Left lung (tissue), 10 donors: ENCODE measurements around the gene RSPH6A. TPM values are rescaled to one million over a fixed set of nuclear protein-coding genes. Genes with fewer than 3 reads are reported as not detected.

Source experiments
- ATAC-seq: fragments of 200-7000 bp; cut with Tn5 transposase; one replicate; pipeline ENCODE4 v1.9.1; 2020; ENCODE audit warnings: moderate library complexity
- DNase-seq, 4 donors: peaks; one replicate each; pipeline ENCODE4 v3.0.0-alpha.2; 2013 to 2020
- H3K27ac ChIP-seq, 2 donors: fragments of 200-600 bp; sonication (generic) in 1 of 2; one replicate each; pipeline versions ENCODE4 v1.5.0 to v1.8.0; 2020 to 2021
- H3K27me3 ChIP-seq, 2 donors: fragments of 200-600 bp; sonication (generic) in 1 of 2; one replicate each; pipeline versions ENCODE4 v1.5.0 to v1.8.0; 2020 to 2021
- H3K36me3 ChIP-seq, 2 donors: fragments of 200-600 bp; sonication (generic) in 1 of 2; one replicate each; pipeline versions ENCODE4 v1.5.0 to v1.8.0; 2020 to 2021
- H3K4me1 ChIP-seq, 2 donors: fragments of 200-600 bp; one replicate each; pipeline ENCODE4 v1.8.0; 2021
- H3K4me3 ChIP-seq, 2 donors: fragments of 200-600 bp; sonication (generic) in 1 of 2; one replicate each; pipeline versions ENCODE4 v1.5.0 to v1.8.0; 2020 to 2021; ENCODE audit warnings: mild to moderate bottlenecking in 1 of 2
- H3K9me3 ChIP-seq, 2 donors: fragments of 200-600 bp; sonication (generic) in 1 of 2; one replicate each; pipeline versions ENCODE4 v1.5.0 to v1.8.0; 2020 to 2021
- CTCF ChIP-seq, 2 donors: fragments of 200-600 bp; sonication (generic) in 1 of 2; IDR thresholded peaks; one replicate each; pipeline versions ENCODE4 v1.5.0 to v1.8.0; 2021; ENCODE audit warnings: antibody characterized with exemption in 2 of 2
- intact Hi-C, 2 donors: fragments of 100-400 bp; cut with DNase I; formaldehyde crosslinking; loops; one replicate each; pipeline versions ENCODE4 v1.11.2 to v1.14.2; 2022
- polyA plus RNA-seq, 6 donors: library from polyadenylated mRNA; unstranded; fragments of 120-200 nt; gene quantifications; one replicate each; pipeline ENCODE4 v1.2.1, GENCODE V29; 2013; ENCODE audit not compliant: insufficient read length in 6 of 6
- total RNA-seq, 2 donors: library from RNA; stranded (reverse); fragmentation: NEBNext Ultra II Directional; extraction: Animal tissue kit (Norgen Biotek cat#: 25700); gene quantifications; one replicate each; pipeline ENCODE4 v1.2.1, GENCODE V29; 2021
- donor health status: DM: no; HTN: yes; CAD: no.
- donor health status: DM: no; HTN: no; CAD: no.

The RSPH6A gene
- total and polyA plus RNA-seq, 8 donors, result 0.09 to 0.13 TPM; not detected in 6

- H3K27me3 ChIP-seq, result peaks cover 0 to 92% of the 10 kb centered on the region in 2 donors
- intact Hi-C loops, result no loop called here
- peak overlapping the region in 1 of 2 donors; percentile 77 for H3K27ac ChIP-seq
- no peak for TF ChIP-seq CTCF (IDR thresholded peaks at IDR 0.05)
- H3K9me3 ChIP-seq, result no peaks in the 10 kb centered on the region
- ATAC-seq (no peak), DNase-seq (peak in 1 of 4 donors; percentile 83)
- H3K4me3 ChIP-seq, result no peak overlapping the region
- peaks cover 9 to 48% of the 10 kb centered on the region in 2 donors for H3K4me1 ChIP-seq
- peaks cover 0 to 18% of the 10 kb centered on the region in 2 donors for H3K36me3 ChIP-seq
Measured at GRCh38 chr19:45771311-45771933, 43.7 kb downstream of the RSPH6A start.

GRCh38 chr19:45770192-45771101 is 44.7 kb downstream of the RSPH6A start:
- intact Hi-C loops, result no loop called here
- Histone ChIP-seq H3K9me3 (no peaks in the 10 kb centered on the region), H3K27me3 (peaks cover 0 to 98% of the 10 kb centered on the region in 2 donors), H3K36me3 (peaks cover 0 to 16% of the 10 kb centered on the region in 2 donors), H3K4me1 (peaks cover 16 to 54% of the 10 kb centered on the region in 2 donors), H3K27ac (peak overlapping the region; percentile 77 to 94), H3K4me3 (peak overlapping the region; percentile 43 to 68)
- DNase-seq (peak; percentile 95 to 98 (median 96)), ATAC-seq (peak; percentile 75)
- peak; percentile 93 to 95 for TF ChIP-seq CTCF (IDR thresholded peaks at IDR 0.05)

GRCh38 chr19:45769821-45770191 is 45.3 kb downstream of the RSPH6A start:
- ATAC-seq (peak; percentile 1), DNase-seq (peak in 2 of 4 donors; percentile 55 to 75)
- peaks cover 16 to 54% of the 10 kb centered on the region in 2 donors for H3K4me1 ChIP-seq
- intact Hi-C loops, result no loop called here
- H3K27ac ChIP-seq, result peak overlapping the region; percentile 77 to 94
- H3K9me3 ChIP-seq, result no peaks in the 10 kb centered on the region
- peaks cover 0 to 13% of the 10 kb centered on the region in 2 donors for H3K36me3 ChIP-seq
- peak overlapping the region; percentile 43 to 68 for H3K4me3 ChIP-seq
- peaks cover 0 to 100% of the 10 kb centered on the region in 2 donors for H3K27me3 ChIP-seq
- TF ChIP-seq CTCF (IDR thresholded peaks at IDR 0.05), result no peak

- peaks cover 16 to 54% of the 10 kb centered on the region in 2 donors for H3K4me1 ChIP-seq
- DNase-seq, result peak; percentile 97 to 99 (median 98)
Measured at GRCh38 chr19:45768984-45769782, 45.9 kb downstream of the RSPH6A start, which contains the start of gene SIX5. TSS of gene SIX5 (minus strand) at chr19:45769252. CDS start at chr19:45768844, 408 bp downstream.

More at GRCh38 chr19:45768984-45769782, 45.9 kb downstream of the RSPH6A start, which contains the start of gene SIX5:
- peak within 1 kb of the TSS; percentile 64 to 68 for H3K4me3 ChIP-seq
- peak within 1 kb of the TSS; percentile 82 to 95 for H3K27ac ChIP-seq
- intact Hi-C loops, result no loop called here
- peaks cover 0 to 100% of the 10 kb centered on the region in 2 donors for H3K27me3 ChIP-seq
- H3K36me3 ChIP-seq, result peaks cover 0 to 7% of the 10 kb centered on the region in 2 donors
- no peaks in the 10 kb centered on the region for H3K9me3 ChIP-seq
- no peak for TF ChIP-seq CTCF (IDR thresholded peaks at IDR 0.05)
- ATAC-seq, result peak; percentile 62
